ENCODE data around the gene COX11. TPM values are rescaled to one million over a fixed set of nuclear protein-coding genes. Genes with fewer than 3 reads are reported as not detected.

COX11 gene
- total RNA-seq, 1 donor from 2014 or later = 68.7 TPM

DNA sequence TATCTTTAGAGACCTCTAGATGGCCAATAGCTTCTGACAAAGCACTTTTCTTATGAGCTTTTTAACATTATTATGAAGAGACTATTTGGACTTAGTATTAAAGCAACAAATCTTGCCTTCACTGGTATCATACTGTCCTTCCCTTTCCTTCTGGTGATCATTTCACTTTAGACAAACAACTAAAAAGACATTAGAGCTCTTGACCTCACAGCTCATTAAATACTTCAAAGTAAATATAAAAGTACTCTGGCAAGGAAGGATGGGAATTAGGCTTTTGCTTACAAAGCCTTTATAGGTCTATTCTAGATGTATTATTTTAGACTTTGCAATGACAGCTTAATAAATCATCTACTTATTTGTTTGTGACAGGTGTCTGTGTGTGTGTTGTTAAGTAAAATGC lies 11.2 kb upstream of the COX11 start:
- Histone ChIP-seq H3K27me3 (no peaks in the 10 kb centered on the region), H4K20me1 (ENCODE audit: low read depth) (no peaks in the 10 kb centered on the region), H3K9me3 (ENCODE audit: low read depth) (peaks cover 13% of the 10 kb centered on the region), H3K27ac (no peak overlapping the region), H3F3A (ENCODE audit: low read depth) (no peaks in the 10 kb centered on the region), H3K36me3 (peaks cover 5% of the 10 kb centered on the region), H2AFZ (replicated peaks) (no peak overlapping the region), H3K4me3 (no peak overlapping the region), H3K4me2 (no peak overlapping the region), H3K9ac (no peak overlapping the region), H3K4me1 (no peaks in the 10 kb centered on the region), H3K79me2 (ENCODE audit: low read depth) (peaks cover 79% of the 10 kb centered on the region)
- peaks cover 28% of the 10 kb centered on the region for H3K36me3 Mint-ChIP-seq
- H3K4me1 Mint-ChIP-seq = no peaks in the 10 kb centered on the region
- no peak overlapping the region for H3K4me3 Mint-ChIP-seq
- TF ChIP-seq EZH2 (IDR thresholded peaks at IDR 0.05) = no peak
- TF ChIP-seq, protein P1, sequence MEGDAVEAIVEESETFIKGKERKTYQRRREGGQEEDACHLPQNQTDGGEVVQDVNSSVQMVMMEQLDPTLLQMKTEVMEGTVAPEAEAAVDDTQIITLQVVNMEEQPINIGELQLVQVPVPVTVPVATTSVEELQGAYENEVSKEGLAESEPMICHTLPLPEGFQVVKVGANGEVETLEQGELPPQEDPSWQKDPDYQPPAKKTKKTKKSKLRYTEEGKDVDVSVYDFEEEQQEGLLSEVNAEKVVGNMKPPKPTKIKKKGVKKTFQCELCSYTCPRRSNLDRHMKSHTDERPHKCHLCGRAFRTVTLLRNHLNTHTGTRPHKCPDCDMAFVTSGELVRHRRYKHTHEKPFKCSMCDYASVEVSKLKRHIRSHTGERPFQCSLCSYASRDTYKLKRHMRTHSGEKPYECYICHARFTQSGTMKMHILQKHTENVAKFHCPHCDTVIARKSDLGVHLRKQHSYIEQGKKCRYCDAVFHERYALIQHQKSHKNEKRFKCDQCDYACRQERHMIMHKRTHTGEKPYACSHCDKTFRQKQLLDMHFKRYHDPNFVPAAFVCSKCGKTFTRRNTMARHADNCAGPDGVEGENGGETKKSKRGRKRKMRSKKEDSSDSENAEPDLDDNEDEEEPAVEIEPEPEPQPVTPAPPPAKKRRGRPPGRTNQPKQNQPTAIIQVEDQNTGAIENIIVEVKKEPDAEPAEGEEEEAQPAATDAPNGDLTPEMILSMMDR (IDR thresholded peaks at IDR 0.05) = no peak
- TF ChIP-seq EZH2phosphoT487 (IDR thresholded peaks at IDR 0.05) = no peak
- no peaks in the 10 kb centered on the region for H3K27me3 Mint-ChIP-seq (ENCODE audit: insufficient read depth, low read depth)
- DNase-seq (ENCODE audit: low spot score) = no peak
- no peak overlapping the region for H3K27ac Mint-ChIP-seq
- H3K9me3 Mint-ChIP-seq = peaks cover 31% of the 10 kb centered on the region

DNA sequence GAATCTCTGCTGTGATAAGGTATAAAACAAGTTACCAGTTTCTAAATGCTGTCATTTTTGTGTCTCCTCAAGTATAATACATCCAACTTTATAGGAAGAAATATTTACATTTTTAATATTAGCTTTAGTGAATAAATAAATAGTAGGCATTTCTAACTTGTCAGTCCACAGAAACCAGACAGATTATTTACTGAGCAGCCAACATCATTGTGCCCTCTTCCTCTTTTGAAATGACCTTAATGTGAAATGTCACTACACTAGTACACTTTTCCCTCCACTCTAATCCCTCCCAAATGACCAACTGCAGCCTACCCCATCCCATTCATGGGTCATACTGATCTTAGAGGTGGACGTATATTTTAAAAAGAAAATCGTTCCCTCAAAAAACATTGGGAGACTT lies 9.3 kb upstream of the COX11 start:
- Histone ChIP-seq H3K79me2 (ENCODE audit: low read depth) (peaks cover 93% of the 10 kb centered on the region), H3K36me3 (peaks cover 5% of the 10 kb centered on the region)
- H3K9me3 Mint-ChIP-seq = peaks cover 36% of the 10 kb centered on the region

DNA sequence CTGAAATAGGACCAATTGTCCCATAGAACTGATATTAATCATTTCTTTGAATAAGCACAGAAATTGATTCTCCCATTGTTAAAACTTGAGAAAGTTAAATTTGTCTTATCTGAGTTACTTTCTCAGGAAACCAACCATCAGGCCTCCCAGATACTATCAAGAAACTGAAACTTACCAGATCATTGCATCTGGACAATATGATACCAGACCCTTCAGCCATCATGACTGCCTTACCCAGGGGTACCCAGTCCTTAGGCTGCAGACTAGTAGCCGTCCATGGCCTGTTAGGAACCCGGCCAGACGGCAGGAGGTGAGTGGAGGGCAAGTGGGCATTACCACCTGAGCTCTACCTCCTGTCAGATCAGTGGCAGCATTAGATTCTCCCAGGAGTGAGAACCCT lies 7.9 kb upstream of the COX11 start:
- no peak overlapping the region for H2AFZ ChIP-seq (replicated peaks)
- Mint-ChIP-seq H3K4me1 (no peaks in the 10 kb centered on the region), H3K27me3 (ENCODE audit: insufficient read depth, low read depth) (no peaks in the 10 kb centered on the region), H3K4me3 (no peak overlapping the region), H3K36me3 (peaks cover 27% of the 10 kb centered on the region), H3K27ac (no peak overlapping the region), H3K9me3 (peaks cover 33% of the 10 kb centered on the region)
- peaks cover 13% of the 10 kb centered on the region for H3K9me3 ChIP-seq (ENCODE audit: low read depth)
- no peaks in the 10 kb centered on the region for H3F3A ChIP-seq (ENCODE audit: low read depth)
- H3K4me2 ChIP-seq = no peak overlapping the region
- TF ChIP-seq EZH2phosphoT487 (IDR thresholded peaks at IDR 0.05) (no peak), EZH2 (IDR thresholded peaks at IDR 0.05) (no peak)
- TF ChIP-seq, protein P1 (IDR thresholded peaks at IDR 0.05) = no peak
- DNase-seq (ENCODE audit: low spot score) = no peak
- no peak overlapping the region for H3K27ac ChIP-seq
- no peak overlapping the region for H3K9ac ChIP-seq
- H3K79me2 ChIP-seq (ENCODE audit: low read depth) = peaks cover 98% of the 10 kb centered on the region
- no peaks in the 10 kb centered on the region for H3K4me1 ChIP-seq
- H3K36me3 ChIP-seq = peaks cover 5% of the 10 kb centered on the region
- H3K4me3 ChIP-seq = no peak overlapping the region
- H4K20me1 ChIP-seq (ENCODE audit: low read depth) = no peaks in the 10 kb centered on the region
- no peaks in the 10 kb centered on the region for H3K27me3 ChIP-seq

More for the DNA sequence above, 9.3 kb upstream of the COX11 start:
- Histone ChIP-seq H2AFZ (replicated peaks) (no peak overlapping the region), H3K4me1 (no peaks in the 10 kb centered on the region), H3K9me3 (ENCODE audit: low read depth) (peaks cover 13% of the 10 kb centered on the region), H3K9ac (no peak overlapping the region), H3K27ac (no peak overlapping the region), H3K27me3 (no peaks in the 10 kb centered on the region), H4K20me1 (ENCODE audit: low read depth) (no peaks in the 10 kb centered on the region), H3K4me2 (no peak overlapping the region), H3F3A (ENCODE audit: low read depth) (no peaks in the 10 kb centered on the region), H3K4me3 (no peak overlapping the region)
- no peak overlapping the region for H3K27ac Mint-ChIP-seq
- no peak overlapping the region for H3K4me3 Mint-ChIP-seq
- H3K4me1 Mint-ChIP-seq = no peaks in the 10 kb centered on the region
- no peaks in the 10 kb centered on the region for H3K27me3 Mint-ChIP-seq (ENCODE audit: insufficient read depth, low read depth)
- peaks cover 27% of the 10 kb centered on the region for H3K36me3 Mint-ChIP-seq
- DNase-seq (ENCODE audit: low spot score) = no peak
- TF ChIP-seq EZH2 (IDR thresholded peaks at IDR 0.05) = no peak
- no peak for TF ChIP-seq EZH2phosphoT487 (IDR thresholded peaks at IDR 0.05)
- TF ChIP-seq, protein P1 (IDR thresholded peaks at IDR 0.05) = no peak

Data from neural progenitor cell (in vitro differentiated cells).